Measurements from ENCODE around the gene EFCAB6.

EFCAB6 gene

GRCh38 chr22:43722444-43722843 is 89.7 kb downstream of the EFCAB6 start:
- no peak for TF ChIP-seq CTCF (conservative IDR thresholded peaks at IDR 0.05; ENCODE audit: low read depth)
- ChIA-PET POLR2A (ENCODE audit: low non-redundant PET) (no interaction called here), CTCF (no interaction called here)
- DNase-seq (ENCODE audit: low spot score): no peak
- H3K27ac ChIP-seq: no peak overlapping the region

GRCh38 chr22:43720716-43721115 is 91.4 kb downstream of the EFCAB6 start:
- ChIA-PET CTCF (no interaction called here), POLR2A (ENCODE audit: low non-redundant PET) (no interaction called here)
- no peak overlapping the region for H3K27ac ChIP-seq
- DNase-seq (ENCODE audit: low spot score): no peak
- TF ChIP-seq CTCF (conservative IDR thresholded peaks at IDR 0.05; ENCODE audit: low read depth): no peak

GRCh38 chr22:43714104-43714503 is 98.0 kb downstream of the EFCAB6 start:
- H3K27ac ChIP-seq: no peak overlapping the region
- TF ChIP-seq CTCF (conservative IDR thresholded peaks at IDR 0.05; ENCODE audit: low read depth): no peak
- POLR2A ChIA-PET (ENCODE audit: low non-redundant PET): no interaction called here
- DNase-seq (ENCODE audit: low spot score): no peak
- CTCF ChIA-PET: no interaction called here

- no peak overlapping the region for H3K27ac ChIP-seq
- ChIA-PET CTCF (no interaction called here), POLR2A (ENCODE audit: low non-redundant PET) (no interaction called here)
- no peak for DNase-seq (ENCODE audit: low spot score)
- no peak for TF ChIP-seq CTCF (conservative IDR thresholded peaks at IDR 0.05; ENCODE audit: low read depth)
Measured at GRCh38 chr22:43711681-43712080, 100.4 kb downstream of the EFCAB6 start.

- ChIA-PET POLR2A (ENCODE audit: low non-redundant PET) (no interaction called here), CTCF (no interaction called here)
- H3K27ac ChIP-seq: no peak overlapping the region
- no peak for DNase-seq (ENCODE audit: low spot score)
- TF ChIP-seq CTCF (conservative IDR thresholded peaks at IDR 0.05; ENCODE audit: low read depth): no peak
Measured at GRCh38 chr22:43707648-43708047, 104.5 kb downstream of the EFCAB6 start.

- DNase-seq (ENCODE audit: low spot score): no peak
- ChIA-PET CTCF (no interaction called here), POLR2A (ENCODE audit: low non-redundant PET) (no interaction called here)
- no peak for TF ChIP-seq CTCF (conservative IDR thresholded peaks at IDR 0.05; ENCODE audit: low read depth)
- H3K27ac ChIP-seq: no peak overlapping the region
Measured at GRCh38 chr22:43706571-43707328, 105.4 kb downstream of the EFCAB6 start.

Measured in RWPE1 (cell line).